K562 (cell line): Measurements from ENCODE around the gene PSAT1. TPM values are rescaled to one million over a fixed set of nuclear protein-coding genes. Genes with fewer than 3 reads are reported as not detected.

Experiments used
- ATAC-seq: fragments of 200-7000 bp; cut with Tn5 transposase; 3 replicates; pipeline ENCODE4 v1.9.1; 2020; ENCODE audit warnings: moderate library complexity
- BruUV-seq: library from RNA; stranded (reverse); fragments of 400-500 nt; replicated peaks from 2 replicates; lab custom pipeline; 2021; lab: Mats Ljungman, UMichigan
- CTCF ChIA-PET: fragments of 300-600 bp; formaldehyde crosslinking; extraction: SDS; loops from one replicate; lab custom pipeline; 2021; ENCODE audit warnings: low intra/inter-chr PET ratio; lab: Yijun Ruan, JAX
- POLR2A ChIA-PET: fragments of 300-600, 350-650 bp; sonication (Branson Sonifier 250); formaldehyde crosslinking; extraction: SDS; loops from one replicate; lab custom pipeline; 2021; ENCODE audit warnings: antibody characterized with exemption, inconsistent platforms; lab: Yijun Ruan, JAX
- DNase-seq, 4 experiments: peaks; one replicate each; pipeline versions ENCODE4 v3.0.0 to v3.0.0-alpha.2; 2011 to 2018; ENCODE audit warnings: low spot score in 3 of 4, mixed read lengths in 3 of 4; ENCODE audit errors: extremely low read depth in 1 of 4
- FAIRE-seq: peaks from 2 replicates; lab custom pipeline; 2011; peaks lifted over from hg19 to GRCh38; lab: Jason Lieb, UNC
- H2AFZ ChIP-seq: 2 replicates; pipeline ENCODE4 v1.6.0; 2011; ENCODE audit warnings: low read depth, low read length, control low read depth, inconsistent platforms
- H3K27ac ChIP-seq: fragments of 200-600 bp; 3 replicates; pipeline ENCODE4 v1.8.0; 2011; ENCODE audit warnings: low read depth, mild to moderate bottlenecking, control low read depth, inconsistent platforms, low read length, moderate library complexity, mixed read lengths; ENCODE audit errors: extremely low read depth
- H3K27me3 ChIP-seq, 2 experiments: fragments of 300-600 bp in 1 of 2; 2 replicates in 1 of 2; 3 replicates in 1 of 2; pipeline versions ENCODE4 v1.6.0 to v1.8.0; 2011; ENCODE audit warnings: inconsistent platforms in 2 of 2, low read length in 2 of 2, mild to moderate bottlenecking in 1 of 2, mixed read lengths in 1 of 2, moderate library complexity in 1 of 2; ENCODE audit not compliant: control insufficient read depth in 2 of 2, insufficient read depth in 2 of 2
- H3K36me3 ChIP-seq: fragments of 300-600 bp; 3 replicates; pipeline ENCODE4 v1.8.0; 2011; ENCODE audit warnings: mild to moderate bottlenecking, low read length, inconsistent platforms; ENCODE audit not compliant: control insufficient read depth, insufficient read depth
- H3K4me1 ChIP-seq, 2 experiments: fragments of 200-600 bp in 1 of 2; replicated peaks in 1 of 2; 2 replicates in 1 of 2; 3 replicates in 1 of 2; pipeline versions ENCODE4 v1.5.1 to v1.8.0; 2011; ENCODE audit warnings: inconsistent platforms in 2 of 2, low read length in 2 of 2, mild to moderate bottlenecking in 1 of 2, mixed read lengths in 1 of 2, moderate library complexity in 1 of 2; ENCODE audit not compliant: control insufficient read depth in 2 of 2, insufficient read depth in 2 of 2
- H3K4me2 ChIP-seq: 2 replicates; pipeline ENCODE4 v1.6.1; 2011; ENCODE audit warnings: low read length, control low read depth, inconsistent platforms, mixed read lengths; ENCODE audit not compliant: insufficient read depth
- H3K4me3 ChIP-seq: fragments of 200-600 bp; sonication (generic), shearing (Covaris generic); 2 replicates; pipeline ENCODE4 v1.5.1; 2016; ENCODE audit warnings: control low read depth, inconsistent platforms
- H3K79me2 ChIP-seq: fragments of 200-600 bp; 3 replicates; pipeline ENCODE4 v1.8.0; 2011; ENCODE audit warnings: low read length, inconsistent platforms; ENCODE audit not compliant: control insufficient read depth, insufficient read depth
- H3K9ac ChIP-seq, 2 experiments: 2 replicates each; pipeline versions ENCODE4 v1.6.0 to v1.6.1; 2011; ENCODE audit warnings: low read depth in 2 of 2, low read length in 2 of 2, control low read depth in 1 of 2, inconsistent platforms in 1 of 2, mild to moderate bottlenecking in 1 of 2, mixed read lengths in 1 of 2; ENCODE audit not compliant: insufficient read depth in 1 of 2
- H3K9me1 ChIP-seq: one replicate; pipeline ENCODE4 v1.6.0; 2011; ENCODE audit warnings: inconsistent platforms, mild to moderate bottlenecking, low read length, moderate library complexity; ENCODE audit not compliant: control insufficient read depth, insufficient read depth
- H3K9me3 ChIP-seq: replicated peaks from 2 replicates; pipeline ENCODE4 v1.5.1; 2011; ENCODE audit warnings: low read depth, low read length, inconsistent platforms; ENCODE audit not compliant: control insufficient read depth, insufficient read depth
- H4K20me1 ChIP-seq: replicated peaks from 2 replicates; pipeline ENCODE4 v1.6.1; 2011; ENCODE audit warnings: low read length, inconsistent platforms, mixed read lengths; ENCODE audit not compliant: control insufficient read depth, insufficient read depth
- BHLHE40 ChIP-seq: IDR thresholded peaks from 2 replicates; pipeline ENCODE4 v1.6.1; 2011; ENCODE audit warnings: low read length, improper control_type of control experiment
- CBX2 ChIP-seq: fragments of 200-600 bp; sonication (generic); IDR thresholded peaks from one replicate; pipeline ENCODE4 v1.6.1; 2012; ENCODE audit warnings: mild to moderate bottlenecking, low read length, inconsistent platforms; ENCODE audit not compliant: insufficient read depth, poor library complexity, severe bottlenecking
- CREB3 ChIP-seq: fragments of 450-650 bp; conservative IDR thresholded peaks from 2 replicates; pipeline ENCODE4 v1.6.1; 2016; ENCODE audit warnings: missing genetic modification characterization, low read depth, mild to moderate bottlenecking, missing compliant biosample characterization, moderate library complexity
- EGR1 ChIP-seq: fragments of 450-650 bp; conservative IDR thresholded peaks from 2 replicates; pipeline ENCODE4 v1.6.1; 2017; ENCODE audit warnings: mild to moderate bottlenecking
- IRF9 ChIP-seq: fragments of 450-650 bp; IDR thresholded peaks from 2 replicates; pipeline ENCODE4 v1.6.1; 2016; ENCODE audit warnings: missing biosample characterization, missing genetic modification characterization
- KDM1A ChIP-seq, 2 experiments: fragments of 450-650 bp; IDR thresholded peaks; 2 replicates each; pipeline ENCODE4 v1.6.1; 2016; ENCODE audit warnings: mild to moderate bottlenecking in 2 of 2
- KLF6 ChIP-seq: fragments of 250-450 bp; sonication (Bioruptor Pico); IDR thresholded peaks from 2 replicates; pipeline ENCODE4 v1.4.0; 2020; ENCODE audit warnings: mild to moderate bottlenecking, moderate library complexity, borderline replicate concordance
- LEF1 ChIP-seq: fragments of 450-650 bp; IDR thresholded peaks from 2 replicates; pipeline ENCODE4 v1.6.1; 2016; ENCODE audit warnings: mild to moderate bottlenecking
- MLX ChIP-seq, 2 experiments: fragments of 450-650 bp in 1 of 2; sonication (generic) in 1 of 2; formaldehyde crosslinking; conservative IDR thresholded peaks; 2 replicates each; pipeline versions ENCODE4 v1.4.0 to v1.8.1; 2020 to 2022; ENCODE audit warnings: mild to moderate bottlenecking in 1 of 2, missing genetic modification reagents in 1 of 2
- SAFB ChIP-seq: fragments of 200-400 bp; formaldehyde crosslinking; IDR thresholded peaks from 2 replicates; pipeline ENCODE4 v1.6.1; 2017; ENCODE audit warnings: low read depth, low read length, borderline replicate concordance
- SOX6 ChIP-seq: fragments of 450-650 bp; IDR thresholded peaks from 2 replicates; pipeline ENCODE4 v1.6.1; 2014; ENCODE audit warnings: mild to moderate bottlenecking
- SREBF1 ChIP-seq: fragments of 150-350 bp; IDR thresholded peaks from 2 replicates; pipeline ENCODE4 v1.6.1; 2014; ENCODE audit warnings: antibody characterized with exemption, low read depth, low read length, borderline replicate concordance
- ZNF311 ChIP-seq: fragments of 250-450 bp; sonication (Bioruptor Pico); IDR thresholded peaks from 2 replicates; pipeline ENCODE4 v1.4.0; 2020; ENCODE audit warnings: mild to moderate bottlenecking, moderate library complexity
- ZNF316 ChIP-seq: fragments of 450-650 bp; IDR thresholded peaks from 2 replicates; pipeline ENCODE4 v1.6.1; 2016
- ZNF609 ChIP-seq: sonication (generic); formaldehyde crosslinking; IDR thresholded peaks from 2 replicates; pipeline ENCODE4 v1.8.1; 2023; ENCODE audit warnings: missing genetic modification reagents, mild to moderate bottlenecking, borderline replicate concordance
- ZNF830 ChIP-seq: fragments of 250-450 bp; sonication (Bioruptor Pico); IDR thresholded peaks from 2 replicates; pipeline ENCODE4 v1.5.0; 2021; ENCODE audit warnings: mild to moderate bottlenecking
- WGBS: fragments of 100-300 bp; shearing (Covaris generic); methylation state at CpG from one replicate; pipeline ENCODE4 v1.1.6; 2016; ENCODE audit warnings: low coverage, mixed read lengths; ENCODE audit not compliant: insufficient coverage; ENCODE audit errors: missing lambda C conversion rate; 5-methylcytosine and 5-hydroxymethylcytosine counted together
- in situ Hi-C: fragments of 300-500 bp; cut with MboI; formaldehyde crosslinking; loops from 4 replicates; pipeline ENCODE4 v1.15.0; 2018; ENCODE audit warnings: inconsistent platforms, mixed read lengths
- intact Hi-C: fragments of 100-400 bp; cut with micrococcal nuclease; formaldehyde crosslinking; loops from 2 replicates; pipeline ENCODE4 v1.14.2; 2022
- polyA plus RNA-seq, 8 experiments: library from polyadenylated mRNA; depleted of rRNA in 4 of 8; stranded (reverse) in 5 of 8; unstranded in 3 of 8; fragments of >200 nt; fragmentation: Nextera tagmentation in 2 of 8; fragmentation: Illumina TruSeq in 1 of 8; extraction: Ambion mirVana in 2 of 8; extraction: Trizol in 1 of 8; gene quantifications; 2 replicates each; pipeline versions ENCODE4 v1.2.1 to v1.2.3, GENCODE V29; 2011 to 2014; ENCODE audit warnings: inconsistent platforms in 1 of 8, missing spikeins in 1 of 8
- total RNA-seq, 7 experiments: library from RNA; depleted of rRNA in 6 of 7; stranded (reverse); fragments of >200 nt in 6 of 7; fragmentation: Illumina TruSeq in 2 of 7; extraction: Trizol in 2 of 7; gene quantifications; 2 replicates each; pipeline versions ENCODE4 v1.2.1 to v1.2.3, GENCODE V29; 2011 to 2021; ENCODE audit warnings: low replicate concordance in 1 of 7

Gene PSAT1
- total and polyA plus RNA-seq, 9 of the 15 experiments (the other 6 are each of a cell fraction or from before 2014, with no cell fraction given) = 29.7 to 151 (median 98.3) TPM

- Histone ChIP-seq H2AFZ (no peak overlapping the region), H3K4me2 (no peak overlapping the region), H3K36me3 (peaks cover 59% of the 10 kb centered on the region), H3K9ac (no peak overlapping the region), H3K4me1 (peaks cover 0 to 11% of the 10 kb centered on the region in 2 experiments; a peak in 3 of 5 replicates), H4K20me1 (peaks cover 15% of the 10 kb centered on the region; the same call in 1 of the 2 replicates), H3K27ac (no peak overlapping the region), H3K4me3 (no peak overlapping the region), H3K27me3 (no peaks in the 10 kb centered on the region), H3K9me3 (no peaks in the 10 kb centered on the region), H3K79me2 (peaks cover 36% of the 10 kb centered on the region), H3K9me1 (no peaks in the 10 kb centered on the region)
- in situ Hi-C loops (no loop called here), intact Hi-C loops (no loop called here)
- FAIRE-seq (no peak), ATAC-seq (no peak), DNase-seq (no peak)
- POLR2A ChIA-PET = no interaction called here
- CTCF ChIA-PET = no interaction called here
- BruUV-seq = no TSS peak
- 85% methylated on average over 2 of the region's 2 CpGs for WGBS
- TF ChIP-seq BHLHE40 = no peak
- no peak for TF ChIP-seq CREB3 (tag)
- TF ChIP-seq MLX (CRISPR knock-in tag; conservative IDR thresholded peaks at IDR 0.05) = no peak
- no peak for TF ChIP-seq KDM1A (IDR thresholded peaks at IDR 0.05)
- TF ChIP-seq LEF1 = no peak
- no peak for TF ChIP-seq ZNF609 (CRISPR knock-in tag)
- TF ChIP-seq ZNF830 (CRISPR knock-in tag) = no peak
- TF ChIP-seq SOX6 = no peak
- no peak for TF ChIP-seq ZNF311 (CRISPR knock-in tag)
- no peak for TF ChIP-seq ZNF316
- no peak for TF ChIP-seq SAFB
- no peak for TF ChIP-seq SREBF1
- no peak for TF ChIP-seq CBX2
- TF ChIP-seq IRF9 (tag) = no peak
- no peak for TF ChIP-seq KLF6
- no peak for TF ChIP-seq EGR1
These were observed 4.5 kb downstream of the PSAT1 start for GRCh38 chr9:78301466-78301865.
